HG03558 (cell line): Measurements from ENCODE around the gene IL18BP.

Experiments
- ATAC-seq: cut with Tn5 transposase; IDR thresholded peaks from one replicate; pipeline ENCODE4 v1.9.1; 2021; ENCODE audit warnings: moderate number of reproducible peaks; ENCODE audit not compliant: unreplicated experiment; ENCODE audit errors: extremely low read depth

The IL18BP gene

DNA sequence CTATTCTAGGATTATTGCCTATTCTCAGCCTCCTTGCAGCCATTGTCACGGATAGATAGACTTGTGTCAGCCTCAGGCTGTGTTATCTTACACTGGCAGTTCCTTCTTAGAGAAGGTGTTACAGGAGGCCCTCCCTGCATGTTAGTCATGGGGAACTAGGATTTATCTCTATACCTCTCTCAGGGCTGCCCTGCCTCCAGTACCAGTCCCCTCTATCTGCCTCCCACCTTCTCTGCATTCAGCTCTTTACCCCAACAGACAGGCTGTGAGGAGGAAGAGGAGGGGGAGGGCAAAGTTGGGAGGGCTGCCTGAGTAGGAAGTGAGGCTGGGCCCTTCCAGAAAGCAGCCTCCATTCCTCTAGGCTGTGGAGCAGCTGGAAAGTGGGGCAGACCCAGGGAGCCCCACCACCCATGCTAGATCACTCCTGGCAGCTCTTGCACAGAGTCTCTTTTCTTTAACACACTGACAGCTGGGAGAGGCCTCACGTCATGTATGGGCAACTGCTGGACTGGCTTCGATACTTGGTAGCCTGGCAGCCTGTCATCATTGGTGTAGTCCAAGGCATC lies 2.9 kb upstream of the IL18BP start:
- ATAC-seq, result no peak

DNA sequence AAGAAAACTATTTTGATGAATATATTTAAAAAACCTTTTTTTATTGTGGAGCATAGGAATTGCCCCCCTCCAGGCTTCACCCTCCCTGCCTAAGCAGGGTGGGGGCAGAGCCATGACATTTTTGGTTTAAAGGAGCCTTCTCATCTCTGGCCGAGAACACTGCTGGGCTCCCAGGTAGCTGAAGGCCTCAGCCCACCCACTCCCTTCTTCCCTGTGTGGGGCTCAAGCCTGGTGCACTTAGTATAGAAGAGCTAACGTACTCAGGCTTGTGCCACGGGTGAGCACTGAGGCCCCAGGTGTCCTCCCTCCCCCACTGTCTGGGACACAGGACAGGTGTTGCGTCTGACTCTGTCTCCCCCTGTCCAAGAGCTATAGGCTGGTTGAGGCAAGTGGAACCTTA lies 2.2 kb upstream of the IL18BP start:
- ATAC-seq, result no peak

DNA sequence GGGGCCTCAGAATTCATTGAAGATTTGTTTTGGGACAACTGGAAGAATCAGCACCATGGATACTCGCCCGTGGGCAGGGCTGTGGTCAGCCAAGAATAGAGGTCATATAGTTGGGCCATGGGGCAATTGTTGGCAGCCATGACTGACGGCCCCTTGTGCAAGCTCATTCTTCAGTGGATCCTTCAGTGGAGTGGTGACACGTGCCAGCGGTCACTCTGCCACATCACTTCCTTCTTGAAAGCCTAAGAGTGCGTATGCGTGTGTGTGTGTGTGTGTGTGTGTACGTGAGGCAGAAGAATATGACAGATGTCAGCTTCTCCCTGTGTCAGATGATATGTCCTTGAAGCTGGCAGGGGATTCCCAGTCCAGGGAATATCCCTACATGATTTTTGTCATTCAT lies 1.8 kb upstream of the IL18BP start:
- ATAC-seq, result no peak

DNA sequence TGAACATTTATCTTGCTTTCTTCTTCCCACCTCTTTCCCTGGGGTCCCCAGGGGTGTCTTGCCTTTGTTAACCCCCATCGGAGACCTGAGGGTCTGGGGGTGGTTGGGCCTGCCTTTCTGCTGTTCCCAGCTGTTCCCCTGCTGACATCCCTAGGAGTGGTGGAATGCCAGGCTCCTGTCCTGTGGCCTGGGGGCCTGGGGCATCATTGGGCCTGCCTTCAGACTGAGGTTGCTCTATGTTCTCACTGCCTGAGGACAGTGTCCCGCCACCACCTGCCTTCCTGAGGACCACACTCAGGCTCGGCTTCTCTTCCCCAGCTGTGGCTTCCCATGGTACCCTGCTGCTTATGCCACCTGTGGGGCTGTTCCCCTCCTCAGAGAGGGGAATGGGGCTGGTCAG lies 1.1 kb upstream of the IL18BP start:
- ATAC-seq, result no peak

DNA sequence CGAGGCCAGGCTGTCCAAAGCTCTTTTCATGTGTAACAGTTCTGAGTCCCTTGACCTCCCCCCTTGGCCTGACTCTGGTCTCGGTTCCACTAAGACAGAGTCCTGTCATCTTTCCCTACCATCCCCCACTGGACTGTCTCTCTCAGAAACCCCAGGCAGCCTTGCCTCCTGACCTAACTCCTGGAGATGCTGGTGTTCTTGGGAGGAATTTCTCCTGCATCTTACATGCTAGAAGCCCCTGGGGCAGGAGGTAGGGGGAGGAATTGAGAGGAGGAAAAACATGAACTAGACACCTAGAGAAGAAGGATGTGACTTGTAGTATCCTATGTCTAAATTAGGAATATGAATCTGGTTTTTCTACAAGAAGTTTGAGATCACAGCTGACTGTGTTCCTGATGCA lies 648 bp upstream of the IL18BP start:
- ATAC-seq, result no peak

DNA sequence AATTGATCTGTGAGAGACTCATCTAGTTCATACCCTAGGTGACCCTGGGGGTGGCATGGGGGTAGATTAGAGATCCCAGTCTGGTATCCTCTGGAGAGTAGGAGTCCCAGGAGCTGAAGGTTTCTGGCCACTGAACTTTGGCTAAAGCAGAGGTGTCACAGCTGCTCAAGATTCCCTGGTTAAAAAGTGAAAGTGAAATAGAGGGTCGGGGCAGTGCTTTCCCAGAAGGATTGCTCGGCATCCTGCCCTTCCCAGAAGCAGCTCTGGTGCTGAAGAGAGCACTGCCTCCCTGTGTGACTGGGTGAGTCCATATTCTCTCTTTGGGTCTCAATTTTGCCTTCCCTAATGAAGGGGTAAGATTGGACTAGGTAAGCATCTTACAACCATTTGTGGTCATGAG lies 653 bp downstream of the IL18BP start:
- ATAC-seq, result no peak

DNA sequence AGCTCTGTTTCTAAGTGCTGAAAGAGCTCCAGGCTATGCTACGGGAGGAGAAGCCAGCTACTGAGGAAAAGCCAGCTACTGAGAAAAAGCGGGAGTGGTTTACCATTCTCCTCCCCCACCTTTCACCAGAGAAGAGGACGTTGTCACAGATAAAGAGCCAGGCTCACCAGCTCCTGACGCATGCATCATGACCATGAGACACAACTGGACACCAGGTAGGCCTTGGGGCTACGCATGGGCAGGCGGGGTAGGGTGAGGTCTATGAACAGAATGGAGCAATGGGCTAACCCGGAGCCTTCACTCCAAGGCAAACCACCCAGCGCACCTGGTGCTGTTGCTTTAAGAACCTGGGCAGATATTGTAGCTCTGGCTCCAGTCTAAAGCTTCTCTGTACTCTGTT lies 1.1 kb downstream of the IL18BP start:
- ATAC-seq, result no peak

DNA sequence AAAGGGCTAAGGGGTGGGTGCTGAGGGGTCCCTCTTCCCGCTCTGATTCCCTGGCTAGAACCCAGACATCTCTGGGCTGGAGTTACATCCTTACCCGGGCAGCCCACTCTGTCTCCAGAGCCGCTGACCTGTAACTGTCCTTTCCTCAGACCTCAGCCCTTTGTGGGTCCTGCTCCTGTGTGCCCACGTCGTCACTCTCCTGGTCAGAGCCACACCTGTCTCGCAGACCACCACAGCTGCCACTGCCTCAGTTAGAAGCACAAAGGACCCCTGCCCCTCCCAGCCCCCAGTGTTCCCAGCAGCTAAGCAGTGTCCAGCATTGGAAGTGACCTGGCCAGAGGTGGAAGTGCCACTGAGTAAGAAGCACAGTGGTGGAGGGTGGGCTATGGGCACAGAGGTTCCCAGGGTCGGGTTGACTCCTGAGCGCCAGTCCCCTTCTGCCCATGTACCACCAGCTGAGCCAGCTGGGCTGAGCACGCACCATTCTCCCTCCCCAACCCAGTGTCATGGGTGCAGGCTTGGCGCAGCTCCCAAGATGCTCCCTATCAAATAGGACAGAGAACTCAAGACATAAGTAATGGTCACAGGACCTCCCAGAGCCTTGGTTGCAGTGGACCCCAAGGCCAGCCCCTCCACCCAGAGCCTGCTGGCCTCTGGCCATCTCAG lies 1.6 kb downstream of the IL18BP start:
- no peak for ATAC-seq

DNA sequence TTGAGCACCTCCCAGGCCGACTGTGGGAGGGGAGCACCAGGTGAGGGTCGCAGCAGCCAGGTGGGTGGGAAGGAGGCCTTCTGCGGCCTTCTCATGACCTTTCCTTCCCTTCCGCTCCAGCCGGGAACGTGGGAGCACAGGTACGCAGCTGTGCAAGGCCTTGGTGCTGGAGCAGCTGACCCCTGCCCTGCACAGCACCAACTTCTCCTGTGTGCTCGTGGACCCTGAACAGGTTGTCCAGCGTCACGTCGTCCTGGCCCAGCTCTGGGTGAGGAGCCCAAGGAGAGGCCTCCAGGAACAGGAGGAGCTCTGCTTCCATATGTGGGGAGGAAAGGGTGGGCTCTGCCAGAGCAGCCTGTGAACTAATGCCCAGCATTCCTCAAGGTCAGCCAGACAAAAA lies 2.6 kb downstream of the IL18BP start:
- no peak for ATAC-seq

DNA sequence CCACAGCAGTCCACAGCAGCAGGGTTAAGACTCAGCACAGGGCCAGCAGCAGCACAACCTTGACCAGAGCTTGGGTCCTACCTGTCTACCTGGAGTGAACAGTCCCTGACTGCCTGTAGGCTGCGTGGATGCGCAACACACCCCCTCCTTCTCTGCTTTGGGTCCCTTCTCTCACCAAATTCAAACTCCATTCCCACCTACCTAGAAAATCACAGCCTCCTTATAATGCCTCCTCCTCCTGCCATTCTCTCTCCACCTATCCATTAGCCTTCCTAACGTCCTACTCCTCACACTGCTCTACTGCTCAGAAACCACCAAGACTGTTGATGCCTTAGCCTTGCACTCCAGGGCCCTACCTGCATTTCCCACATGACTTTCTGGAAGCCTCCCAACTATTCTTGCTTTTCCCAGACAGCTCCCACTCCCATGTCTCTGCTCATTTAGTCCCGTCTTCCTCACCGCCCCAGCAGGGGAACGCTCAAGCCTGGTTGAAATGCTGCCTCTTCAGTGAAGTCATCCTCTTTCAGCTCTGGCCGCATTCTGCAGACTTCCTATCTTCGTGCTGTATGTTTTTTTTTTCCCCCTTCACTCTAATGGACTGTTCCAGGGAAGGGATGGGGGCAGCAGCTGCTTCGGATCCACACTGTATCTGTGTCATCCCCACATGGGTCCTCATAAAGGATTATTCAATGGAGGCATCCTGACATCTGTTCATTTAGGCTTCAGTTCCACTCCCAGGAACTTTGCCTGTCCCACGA lies 3.3 kb downstream of the IL18BP start:
- no peak for ATAC-seq

DNA sequence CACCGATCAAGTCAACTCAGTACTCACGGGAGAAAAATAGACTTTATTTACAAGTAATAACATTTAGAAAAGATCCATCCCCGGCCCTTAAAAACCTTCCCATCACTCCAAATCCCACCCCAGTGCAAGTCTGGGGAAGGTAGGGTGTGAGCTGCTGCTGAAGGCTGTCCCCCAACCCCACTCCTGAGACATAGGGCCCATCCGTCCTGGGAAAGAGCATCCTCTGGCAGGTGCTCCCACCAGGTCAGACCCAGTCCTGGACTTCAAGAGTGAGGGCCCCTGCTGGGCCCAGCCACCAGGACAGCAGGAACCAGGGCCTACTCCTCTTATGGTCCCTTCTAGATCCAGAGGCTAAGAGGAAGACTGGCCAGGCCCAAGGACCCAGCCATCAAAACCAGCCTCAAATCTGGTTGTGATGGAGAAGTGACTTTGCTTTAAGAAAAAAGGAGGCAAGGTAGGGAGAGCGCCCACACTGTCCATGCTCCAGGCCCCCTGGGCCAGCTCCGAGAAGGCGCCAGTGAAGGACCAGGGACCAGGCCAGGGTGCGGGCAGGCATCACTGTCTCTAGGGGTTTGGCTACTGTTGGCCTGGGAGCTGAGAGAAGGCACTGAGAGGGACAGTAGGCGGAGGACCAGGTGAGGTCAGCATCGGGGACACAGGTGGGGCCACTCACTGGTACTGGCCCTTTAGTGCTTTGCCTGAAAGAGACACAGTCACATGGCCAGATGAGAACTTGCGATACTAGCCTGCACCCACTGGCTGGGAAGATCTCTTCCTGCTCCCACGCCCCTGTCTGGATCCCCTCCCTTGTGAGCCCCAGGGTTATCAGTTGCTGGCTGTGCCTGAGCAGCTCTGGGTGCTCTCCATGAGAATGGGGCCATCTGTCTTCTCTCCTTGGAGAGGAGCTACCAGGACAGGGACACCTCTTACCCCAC lies 4.4 kb downstream of the IL18BP start:
- ATAC-seq, result no peak

DNA sequence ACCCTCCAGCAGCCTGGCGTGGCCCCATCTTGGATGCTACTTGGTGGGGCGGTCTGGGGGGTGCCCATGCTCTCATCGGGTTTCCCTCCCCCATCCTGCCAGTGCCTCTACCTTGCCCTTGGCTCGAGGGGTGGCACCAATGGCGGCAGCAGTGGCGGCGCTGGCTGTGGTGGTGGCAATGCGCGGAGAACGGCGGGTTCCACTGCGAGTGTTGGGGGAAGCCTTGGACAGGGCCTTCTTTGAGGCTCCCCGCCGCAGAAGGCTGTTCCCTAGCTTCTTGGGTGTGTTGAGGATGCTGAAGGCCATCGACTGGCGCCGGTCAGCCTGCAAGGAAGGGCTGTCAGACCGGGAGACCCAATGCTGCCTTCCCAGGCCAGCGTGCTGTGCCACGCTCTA lies 5.1 kb downstream of the IL18BP start:
- ATAC-seq, result no peak

DNA sequence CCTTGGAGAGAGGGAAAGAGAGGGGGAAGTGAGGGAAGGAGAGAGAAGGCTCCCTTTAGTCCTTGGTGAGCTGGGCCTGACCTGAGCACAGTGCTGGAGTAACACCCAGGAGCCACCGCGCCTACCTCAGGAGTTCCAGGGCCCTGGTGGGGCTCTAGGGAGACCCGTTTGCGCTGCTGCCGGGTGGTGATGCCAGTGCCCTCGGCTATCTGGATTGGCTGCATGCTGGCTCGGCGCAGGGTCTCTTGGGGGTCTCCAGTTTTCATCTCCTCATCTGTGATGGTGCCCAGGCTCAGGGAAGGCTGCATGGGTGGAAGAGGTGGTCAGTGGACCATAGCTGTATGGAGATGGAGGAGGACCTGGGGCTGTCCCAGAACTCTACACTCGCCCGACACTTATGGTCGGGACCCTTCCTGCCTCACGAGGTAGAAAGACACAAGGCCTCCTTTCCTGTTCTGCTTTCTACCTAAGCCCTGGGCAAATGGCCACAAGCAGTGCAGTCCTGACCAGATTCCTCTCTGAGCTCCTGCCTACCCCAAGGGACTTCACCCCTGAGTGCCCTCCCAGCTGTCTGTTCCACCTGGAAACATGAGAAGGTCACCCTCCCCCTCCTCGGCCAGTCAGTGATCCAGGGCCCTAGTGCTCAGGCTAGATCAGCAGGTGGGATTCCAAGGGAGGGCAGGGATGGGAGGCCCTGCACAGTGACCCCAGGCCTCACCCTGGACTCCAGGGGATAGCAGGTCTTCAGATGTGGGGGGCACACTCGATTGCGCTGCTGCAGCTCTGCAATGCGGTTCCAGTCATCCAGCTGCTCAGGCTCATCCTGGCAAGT lies 6.0 kb downstream of the IL18BP start:
- ATAC-seq, result no peak

DNA sequence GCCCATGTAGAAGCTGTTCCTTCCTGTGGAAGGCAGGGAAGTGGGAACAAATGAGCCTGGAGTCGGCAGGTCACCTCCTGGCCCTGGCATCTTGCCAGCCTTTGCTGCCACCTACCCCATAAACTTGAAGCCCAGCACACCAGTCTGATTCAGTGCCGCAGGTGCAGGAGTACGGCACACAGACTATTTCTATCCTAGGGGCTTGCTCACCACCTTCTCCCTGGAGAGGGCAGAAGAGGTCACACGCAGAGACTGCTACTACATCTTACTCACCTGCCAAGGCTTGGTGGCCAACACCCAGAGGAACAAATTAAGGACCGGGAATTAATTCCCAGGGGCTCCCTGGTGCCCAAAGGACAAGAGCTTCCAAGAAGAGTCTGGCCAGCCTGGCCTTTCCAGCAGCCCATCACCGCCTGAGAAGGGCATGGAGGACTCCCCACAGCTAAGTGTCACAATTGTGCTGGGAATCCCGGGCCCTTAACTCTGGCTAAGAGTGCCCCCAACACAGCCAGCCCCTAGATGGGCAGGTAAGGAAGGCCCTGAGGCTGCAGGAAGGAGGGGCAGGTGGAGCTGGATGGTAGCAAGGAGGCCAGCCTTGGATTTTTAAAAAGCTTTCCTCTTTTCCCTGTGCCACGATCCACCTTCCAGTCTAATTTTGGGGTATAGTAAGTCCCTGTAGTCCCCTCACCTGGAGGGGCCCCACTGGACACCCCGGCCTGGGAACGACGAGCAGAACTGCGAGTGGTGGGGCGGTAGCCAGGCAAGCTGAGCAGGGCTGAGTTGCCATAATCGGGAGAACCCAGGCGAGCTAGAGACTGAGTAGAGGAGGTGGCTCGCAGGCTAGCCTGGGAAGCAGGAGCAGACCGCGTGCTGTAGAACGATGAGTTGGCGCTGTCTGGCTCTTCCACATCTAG lies 6.9 kb downstream of the IL18BP start:
- no peak for ATAC-seq

DNA sequence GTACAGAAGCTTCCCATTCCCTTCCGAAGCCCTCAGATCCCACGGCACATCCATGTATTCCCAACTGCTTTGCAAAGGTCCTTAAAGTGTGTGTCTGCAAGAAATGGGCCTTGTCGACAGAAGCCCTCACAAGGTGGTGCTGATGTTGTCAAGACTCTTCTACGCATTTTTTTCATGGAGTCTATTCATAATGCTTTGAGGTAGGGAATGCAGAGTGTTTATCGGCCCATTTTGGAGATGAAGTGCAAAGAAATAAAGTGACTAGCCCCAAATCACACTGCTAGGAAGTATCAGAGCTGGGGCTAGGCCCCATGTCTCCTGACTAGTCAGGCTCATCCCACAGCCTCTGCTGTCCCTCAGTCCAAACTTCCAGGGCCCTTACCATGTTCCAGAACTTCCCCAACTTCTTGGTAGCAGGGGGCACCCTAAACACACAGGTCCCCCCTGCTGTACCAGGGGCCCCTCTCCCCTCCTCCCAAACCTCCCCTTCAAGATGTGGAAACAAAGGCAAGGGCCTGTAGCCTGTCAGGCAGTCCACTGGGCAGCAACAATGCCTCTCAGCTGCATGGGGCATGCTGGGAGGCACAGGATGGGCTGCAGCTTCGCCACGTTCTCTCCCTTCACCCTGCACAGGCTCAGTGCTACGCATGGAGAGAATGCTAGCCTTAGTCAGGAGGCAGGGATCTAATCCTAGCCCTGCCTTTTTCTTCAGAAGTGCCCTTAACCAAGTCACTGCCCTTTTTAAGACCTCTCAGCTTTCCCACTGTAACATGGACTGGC lies 7.8 kb downstream of the IL18BP start:
- no peak for ATAC-seq

DNA sequence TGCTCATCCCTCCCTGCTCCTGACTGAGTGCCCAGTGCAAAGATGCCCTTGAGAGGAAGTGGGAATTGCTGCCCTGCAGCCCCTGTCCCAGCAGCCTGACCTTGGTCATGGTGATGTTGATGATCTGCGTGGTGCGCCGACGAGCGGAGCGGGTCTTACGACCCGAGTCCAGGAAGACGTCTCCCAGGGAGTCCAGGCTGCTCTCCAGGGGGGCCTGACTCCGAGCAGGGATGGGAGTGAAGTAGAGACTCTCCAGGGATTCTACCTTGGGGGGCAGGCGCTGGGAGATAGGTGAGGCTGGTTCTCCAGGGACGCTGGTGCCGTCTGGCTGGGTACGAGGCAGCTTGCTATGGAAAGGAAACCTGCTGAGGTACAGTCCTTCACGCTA lies 8.4 kb downstream of the IL18BP start:
- ATAC-seq, result no peak

DNA sequence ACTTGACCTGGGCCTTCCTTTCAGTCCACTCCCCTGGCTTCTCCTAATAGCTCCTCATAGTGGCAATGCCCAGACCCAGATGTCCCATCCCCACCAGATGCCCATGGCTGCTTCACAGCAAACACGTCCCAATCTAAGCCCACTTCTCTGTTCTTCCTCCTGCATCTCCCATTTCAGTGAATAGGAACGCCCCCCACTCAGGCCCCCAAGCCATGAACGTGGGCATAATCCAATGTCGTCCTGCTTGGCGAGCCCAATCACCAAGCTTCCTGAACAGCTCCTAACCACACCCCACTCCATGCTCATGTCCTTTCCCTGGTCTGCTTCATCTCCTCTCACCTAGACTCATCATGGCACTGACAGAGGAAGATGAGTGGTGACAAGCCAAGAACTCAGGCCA lies 8.9 kb downstream of the IL18BP start:
- ATAC-seq, result no peak

DNA sequence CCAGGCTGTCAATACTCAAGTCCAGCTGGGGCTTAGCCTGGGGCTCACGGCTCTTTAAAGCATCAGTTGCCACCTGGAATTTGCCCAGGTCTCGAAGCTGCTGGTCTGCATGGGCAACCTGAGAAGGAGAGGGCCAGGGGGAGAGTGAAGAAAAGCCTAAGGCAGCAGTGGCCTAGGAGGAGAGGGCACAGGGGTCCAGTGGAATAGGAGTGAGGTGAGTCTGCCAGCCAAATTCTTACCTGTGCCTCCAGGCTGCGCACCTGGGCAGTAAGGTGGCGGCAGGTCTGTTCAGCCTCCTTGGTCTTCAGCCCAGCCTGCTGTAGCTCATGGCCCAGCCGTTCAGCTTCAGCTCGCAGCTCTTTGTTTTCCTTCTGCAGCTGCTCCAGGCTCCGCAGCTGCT lies 10.0 kb downstream of the IL18BP start:
- ATAC-seq, result no peak
